Measurements from ENCODE around the gene QKI.

Gene QKI

GRCh38 chr6:163543321-163543720 lies 128.8 kb downstream of the QKI start:
- no peak overlapping the region for H3K4me3 ChIP-seq (ENCODE audit: low read depth, low read length)
- in situ Hi-C loops (cut with HindIII; ENCODE audit: low sequenced_read_pairs), result no loop called here
- TF ChIP-seq CTCF (IDR thresholded peaks at IDR 0.05; ENCODE audit: low read depth, low read length, missing control alignments), result no peak
- DNase-seq (ENCODE audit: low read depth), result no peak

GRCh38 chr6:163545370-163545769 lies 130.9 kb downstream of the QKI start:
- in situ Hi-C loops (cut with HindIII; ENCODE audit: low sequenced_read_pairs), result no loop called here
- TF ChIP-seq CTCF (IDR thresholded peaks at IDR 0.05; ENCODE audit: low read depth, low read length, missing control alignments), result no peak
- no peak overlapping the region for H3K4me3 ChIP-seq (ENCODE audit: low read depth, low read length)
- no peak for DNase-seq (ENCODE audit: low read depth)

GRCh38 chr6:163547287-163547686 lies 132.8 kb downstream of the QKI start:
- DNase-seq (ENCODE audit: low read depth), result no peak
- in situ Hi-C loops (cut with HindIII; ENCODE audit: low sequenced_read_pairs), result no loop called here
- no peak for TF ChIP-seq CTCF (IDR thresholded peaks at IDR 0.05; ENCODE audit: low read depth, low read length, missing control alignments)
- H3K4me3 ChIP-seq (ENCODE audit: low read depth, low read length), result no peak overlapping the region

GRCh38 chr6:163548624-163549023 lies 134.1 kb downstream of the QKI start:
- TF ChIP-seq CTCF (IDR thresholded peaks at IDR 0.05; ENCODE audit: low read depth, low read length, missing control alignments), result no peak
- H3K4me3 ChIP-seq (ENCODE audit: low read depth, low read length), result no peak overlapping the region
- in situ Hi-C loops (cut with HindIII; ENCODE audit: low sequenced_read_pairs), result no loop called here
- DNase-seq (ENCODE audit: low read depth), result no peak

- no peak for TF ChIP-seq CTCF (IDR thresholded peaks at IDR 0.05; ENCODE audit: low read depth, low read length, missing control alignments)
- no peak overlapping the region for H3K4me3 ChIP-seq (ENCODE audit: low read depth, low read length)
- in situ Hi-C loops (cut with HindIII; ENCODE audit: low sequenced_read_pairs), result no loop called here
- DNase-seq (ENCODE audit: low read depth), result no peak
Measured at GRCh38 chr6:163554032-163554431, 139.5 kb downstream of the QKI start.

GRCh38 chr6:163554663-163555062 lies 140.1 kb downstream of the QKI start:
- peak; percentile 55 for TF ChIP-seq CTCF (IDR thresholded peaks at IDR 0.05; ENCODE audit: low read depth, low read length, missing control alignments)
- in situ Hi-C loops (cut with HindIII; ENCODE audit: low sequenced_read_pairs), result no loop called here
- no peak overlapping the region for H3K4me3 ChIP-seq (ENCODE audit: low read depth, low read length)
- DNase-seq (ENCODE audit: low read depth), result no peak

- no peak overlapping the region for H3K4me3 ChIP-seq (ENCODE audit: low read depth, low read length)
- in situ Hi-C loops (cut with HindIII; ENCODE audit: low sequenced_read_pairs), result no loop called here
- TF ChIP-seq CTCF (IDR thresholded peaks at IDR 0.05; ENCODE audit: low read depth, low read length, missing control alignments), result no peak
- DNase-seq (ENCODE audit: low read depth), result no peak
Measured at GRCh38 chr6:163559661-163560060, 145.1 kb downstream of the QKI start.

Data from astrocyte of the cerebellum (primary cell).